GM23248 (cell line): Measurements from ENCODE around the gene UBXN1. TPM values are rescaled to one million over a fixed set of nuclear protein-coding genes. Genes with fewer than 3 reads are reported as not detected.
"Not testable (repeated sequence)": the region's sequence is repeated elsewhere in the genome, so short reads cannot be mapped to it uniquely, and the experiment has no call there.

ENCODE experiments used
- DNase-seq: peaks from one replicate; pipeline ENCODE4 v3.0.0-alpha.2; 2015
- H2AFZ ChIP-seq: fragments of 200-600 bp; sonication (generic); 2 replicates; pipeline ENCODE4 v1.6.1; 2016; ENCODE audit warnings: antibody characterized with exemption
- H3F3A ChIP-seq: fragments of 200-600 bp; sonication (generic); 2 replicates; pipeline ENCODE4 v1.6.1; 2016; ENCODE audit warnings: mild to moderate bottlenecking, antibody characterized with exemption, mixed run types; ENCODE audit not compliant: insufficient read depth
- H3K27ac ChIP-seq: fragments of 200-600 bp; sonication (generic); 2 replicates; pipeline ENCODE4 v1.5.1; 2016; ENCODE audit warnings: mild to moderate bottlenecking
- H3K27me3 ChIP-seq: fragments of 200-600 bp; sonication (generic); replicated peaks from 2 replicates; pipeline ENCODE4 v1.6.1; 2016; ENCODE audit warnings: mild to moderate bottlenecking; ENCODE audit not compliant: insufficient read depth
- H3K36me3 ChIP-seq: fragments of 200-600 bp; sonication (generic); 2 replicates; pipeline ENCODE4 v1.6.1; 2016; ENCODE audit warnings: low read depth, mild to moderate bottlenecking
- H3K4me1 ChIP-seq: fragments of 200-600 bp; sonication (generic); 2 replicates; pipeline ENCODE4 v1.6.1; 2016; ENCODE audit warnings: mild to moderate bottlenecking; ENCODE audit not compliant: insufficient read depth
- H3K4me2 ChIP-seq: fragments of 200-600 bp; sonication (generic); one replicate; pipeline ENCODE4 v1.6.1; 2016; ENCODE audit warnings: mild to moderate bottlenecking; ENCODE audit not compliant: unreplicated experiment
- H3K4me3 ChIP-seq: fragments of 200-600 bp; sonication (generic); 2 replicates; pipeline ENCODE4 v1.5.1; 2016; ENCODE audit warnings: mild to moderate bottlenecking
- H3K79me2 ChIP-seq: fragments of 200-600 bp; sonication (generic); 2 replicates; pipeline ENCODE4 v1.6.1; 2016; ENCODE audit warnings: mild to moderate bottlenecking; ENCODE audit not compliant: insufficient read depth
- H3K9ac ChIP-seq: fragments of 200-600 bp; sonication (generic); 2 replicates; pipeline ENCODE4 v1.6.1; 2016; ENCODE audit warnings: mild to moderate bottlenecking
- H3K9me2 ChIP-seq: fragments of 200-600 bp; sonication (generic); 2 replicates; pipeline ENCODE4 v1.6.1; 2016; ENCODE audit warnings: mixed run types, mild to moderate bottlenecking, moderate library complexity; ENCODE audit not compliant: insufficient read depth
- H3K9me3 ChIP-seq: fragments of 200-600 bp; sonication (generic); one replicate; pipeline ENCODE4 v1.6.1; 2017; ENCODE audit warnings: low read depth
- H4K20me1 ChIP-seq: fragments of 200-600 bp; sonication (generic); 2 replicates; pipeline ENCODE4 v1.6.0; 2016; ENCODE audit not compliant: insufficient read depth
- EZH2 ChIP-seq: fragments of 200-600 bp; sonication (generic); IDR thresholded peaks from 2 replicates; pipeline ENCODE4 v1.6.1; 2018; ENCODE audit warnings: antibody characterized with exemption, mild to moderate bottlenecking; ENCODE audit not compliant: insufficient read depth, poor library complexity, severe bottlenecking
- EZH2phosphoT487 ChIP-seq: fragments of 200-600 bp; sonication (generic); IDR thresholded peaks from 2 replicates; pipeline ENCODE4 v1.6.1; 2018; ENCODE audit warnings: antibody characterized with exemption, moderate library complexity, mild to moderate bottlenecking, low read depth; ENCODE audit not compliant: insufficient read depth
- WGBS, 2 experiments: methylation state at CpG; one replicate each; pipeline ENCODE4 v1.1.6; 2015 to 2017; ENCODE audit warnings: low lambda C conversion rate in 2 of 2, low coverage in 1 of 2; ENCODE audit errors: missing lambda C conversion rate in 2 of 2; 5-methylcytosine and 5-hydroxymethylcytosine counted together
- in situ Hi-C: fragments of 300-500 bp; cut with MboI; formaldehyde crosslinking; loops from 2 replicates; pipeline ENCODE4 v1.15.0; 2020
- polyA plus RNA-seq: library from polyadenylated mRNA; unstranded; fragments of >200 nt; fragmentation: Nextera tagmentation; extraction: Ambion mirVana; gene quantifications from 2 replicates; pipeline ENCODE4 v1.2.1, GENCODE V29; 2016
- total RNA-seq: library from RNA; depleted of rRNA; stranded (reverse); fragments of >200 nt; shearing (Covaris generic); gene quantifications from 2 replicates; pipeline ENCODE4 v1.2.3, GENCODE V29; 2014

Gene UBXN1
- total and polyA plus RNA-seq, 2 experiments from 2014 or later = 85.3 to 135 TPM

GRCh38 chr11:62676698-62677097 is 2.2 kb downstream of the UBXN1 start:
- peak; percentile 47 for DNase-seq
- Histone ChIP-seq H3K27ac (no peak overlapping the region; the same call in 1 of the 2 replicates), H3K9ac (peak overlapping the region; percentile 93), H3K4me2 (no peak overlapping the region), H3K4me3 (no peak overlapping the region), H3K79me2 (peaks cover 64% of the 10 kb centered on the region), H3F3A (peaks cover 31% of the 10 kb centered on the region), H3K27me3 (no peaks in the 10 kb centered on the region), H3K36me3 (peaks cover 10% of the 10 kb centered on the region; the same call in 1 of the 2 replicates), H3K9me2 (no peaks in the 10 kb centered on the region), H2AFZ (no peak overlapping the region), H3K9me3 (no peaks in the 10 kb centered on the region), H3K4me1 (peaks cover 18% of the 10 kb centered on the region), H4K20me1 (no peaks in the 10 kb centered on the region)
- TF ChIP-seq EZH2phosphoT487 (no peak), EZH2 (no peak)
- WGBS, 2 experiments = 30 to 36% methylated on average over 6 of the region's 6 CpGs
- in situ Hi-C loops = loop anchor here (25.0 kb wide), 1 partner anchor 289 kb away; no protein-coding TSS in a partner anchor

- not testable (repeated sequence) for H4K20me1 ChIP-seq, H3K4me3 ChIP-seq, H3K9ac ChIP-seq, H2AFZ ChIP-seq, DNase-seq, H3K27me3 ChIP-seq, H3K9me2 ChIP-seq, H3K27ac ChIP-seq, H3K4me2 ChIP-seq, H3K9me3 ChIP-seq
- WGBS, 2 experiments = 92 to 96% methylated on average over 10 of the region's 10 CpGs
- Histone ChIP-seq H3K79me2 (peaks cover 71% of the 10 kb centered on the region), H3K4me1 (peaks cover 15% of the 10 kb centered on the region), H3F3A (peaks cover 28% of the 10 kb centered on the region), H3K36me3 (peaks cover 10% of the 10 kb centered on the region; the same call in 1 of the 2 replicates)
- in situ Hi-C loops = loop anchor here (25.0 kb wide), 1 partner anchor 288 kb away; no protein-coding TSS in a partner anchor
Measured at GRCh38 chr11:62675415-62675814, 3.5 kb downstream of the UBXN1 start.

GRCh38 chr11:62673196-62673525 is 5.7 kb downstream of the UBXN1 start:
- H4K20me1 ChIP-seq = no peaks in the 10 kb centered on the region
- H3K9me3 ChIP-seq = no peaks in the 10 kb centered on the region
- H3K9ac ChIP-seq = peak overlapping the region; percentile 89; the same call in 1 of the 2 replicates
- WGBS, 2 experiments = 92 to 93% methylated on average over 2 of the region's 2 CpGs
- H3K36me3 ChIP-seq = peaks cover 10% of the 10 kb centered on the region; the same call in 1 of the 2 replicates
- in situ Hi-C loops = no loop called here
- H3K4me2 ChIP-seq = peak overlapping the region; percentile 83
- H3K27me3 ChIP-seq = no peaks in the 10 kb centered on the region
- peaks cover 33% of the 10 kb centered on the region for H3F3A ChIP-seq
- DNase-seq = peak; percentile 62
- H3K9me2 ChIP-seq = no peaks in the 10 kb centered on the region
- peak overlapping the region; percentile 85 for H3K4me3 ChIP-seq
- peaks cover 70% of the 10 kb centered on the region for H3K79me2 ChIP-seq
- H3K27ac ChIP-seq = peak overlapping the region; percentile 85
- TF ChIP-seq EZH2 (no peak), EZH2phosphoT487 (no peak)
- H2AFZ ChIP-seq = no peak overlapping the region
- peaks cover 14% of the 10 kb centered on the region for H3K4me1 ChIP-seq

- Histone ChIP-seq H3K79me2 (peaks cover 69% of the 10 kb centered on the region), H3K36me3 (peaks cover 4% of the 10 kb centered on the region; the same call in 1 of the 2 replicates), H3F3A (peaks cover 39% of the 10 kb centered on the region), H4K20me1 (no peaks in the 10 kb centered on the region), H3K4me2 (peak within 1 kb of the TSS; percentile 83), H3K27me3 (no peaks in the 10 kb centered on the region), H3K9me3 (no peaks in the 10 kb centered on the region), H2AFZ (peak within 1 kb of the TSS; percentile 84), H3K9me2 (no peaks in the 10 kb centered on the region), H3K4me1 (peaks cover 12% of the 10 kb centered on the region), H3K27ac (peak within 1 kb of the TSS; percentile 85), H3K4me3 (peak within 1 kb of the TSS; percentile 85), H3K9ac (peak within 1 kb of the TSS; percentile 89)
- 1% methylated on average over 57 to 58 of the region's 59 CpGs for WGBS, 2 experiments
- TF ChIP-seq EZH2phosphoT487 (no peak), EZH2 (no peak)
- in situ Hi-C loops = no loop called here
- DNase-seq = peak; percentile 91
Measured at GRCh38 chr11:62671608-62672389, 7.1 kb downstream of the UBXN1 start, which contains the start of the genes LBHD1 and UQCC3. Gene LBHD1 (minus strand): TSS chr11:62672267. CDS start chr11:62670031, 2,236 bp downstream. Gene UQCC3 (plus strand): TSS chr11:62671673. CDS start chr11:62671746, 73 bp downstream.
